ENCODE measurements around the gene PVALB. TPM values are rescaled to one million over a fixed set of nuclear protein-coding genes. Genes with fewer than 3 reads are reported as not detected.

The PVALB gene
- total RNA-seq, 1 donor from 2014 or later = not detected

DNA sequence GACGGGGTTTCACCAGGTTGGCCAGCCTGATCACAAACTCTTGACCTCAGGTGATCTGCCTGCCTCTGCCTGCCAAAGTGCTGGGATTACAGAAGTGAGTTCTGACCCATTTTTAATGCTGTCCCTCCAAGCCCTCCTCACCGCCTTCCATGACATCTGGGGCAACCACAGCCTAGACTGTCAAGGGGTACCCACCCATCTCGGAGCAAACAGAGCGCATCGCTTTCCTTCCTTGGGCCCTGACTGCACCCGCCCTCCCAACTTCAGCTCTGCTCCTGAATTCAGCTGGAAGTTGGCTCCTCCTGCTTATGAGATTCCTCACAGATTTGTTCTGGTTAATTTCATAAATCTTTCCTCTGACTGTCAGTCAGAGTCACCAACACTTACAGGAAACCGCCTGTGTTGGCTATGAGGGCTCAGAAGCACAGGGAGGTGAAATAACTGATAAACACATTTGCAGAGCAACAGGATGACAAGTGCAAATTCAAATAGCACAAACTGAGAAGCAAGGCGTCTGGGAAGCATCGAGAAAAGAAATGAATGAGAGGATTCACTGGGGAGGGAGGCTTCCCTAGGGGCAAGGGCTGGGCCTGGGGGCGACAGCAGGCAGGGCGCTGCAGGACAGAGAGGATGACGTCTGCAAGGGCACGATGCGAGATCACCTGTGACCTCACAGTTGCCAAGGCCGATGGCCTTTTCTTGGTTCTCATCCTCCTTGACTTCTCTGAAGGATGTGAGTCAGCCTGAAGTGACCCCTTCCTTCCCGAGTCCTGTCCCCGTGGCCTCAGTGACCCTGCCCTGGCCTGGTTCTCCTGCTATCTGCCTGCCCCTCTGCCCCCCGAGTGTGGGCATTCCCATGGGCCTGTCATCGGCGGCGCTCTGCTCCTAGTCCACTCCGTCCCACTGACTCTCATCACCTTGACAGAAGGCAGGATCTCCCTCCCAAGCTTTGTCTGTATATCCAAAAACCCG, 47.0 kb downstream of the PVALB start:
- no peak for DNase-seq (ENCODE audit: extremely low spot score, unreplicated experiment)
- TF ChIP-seq, protein P1, sequence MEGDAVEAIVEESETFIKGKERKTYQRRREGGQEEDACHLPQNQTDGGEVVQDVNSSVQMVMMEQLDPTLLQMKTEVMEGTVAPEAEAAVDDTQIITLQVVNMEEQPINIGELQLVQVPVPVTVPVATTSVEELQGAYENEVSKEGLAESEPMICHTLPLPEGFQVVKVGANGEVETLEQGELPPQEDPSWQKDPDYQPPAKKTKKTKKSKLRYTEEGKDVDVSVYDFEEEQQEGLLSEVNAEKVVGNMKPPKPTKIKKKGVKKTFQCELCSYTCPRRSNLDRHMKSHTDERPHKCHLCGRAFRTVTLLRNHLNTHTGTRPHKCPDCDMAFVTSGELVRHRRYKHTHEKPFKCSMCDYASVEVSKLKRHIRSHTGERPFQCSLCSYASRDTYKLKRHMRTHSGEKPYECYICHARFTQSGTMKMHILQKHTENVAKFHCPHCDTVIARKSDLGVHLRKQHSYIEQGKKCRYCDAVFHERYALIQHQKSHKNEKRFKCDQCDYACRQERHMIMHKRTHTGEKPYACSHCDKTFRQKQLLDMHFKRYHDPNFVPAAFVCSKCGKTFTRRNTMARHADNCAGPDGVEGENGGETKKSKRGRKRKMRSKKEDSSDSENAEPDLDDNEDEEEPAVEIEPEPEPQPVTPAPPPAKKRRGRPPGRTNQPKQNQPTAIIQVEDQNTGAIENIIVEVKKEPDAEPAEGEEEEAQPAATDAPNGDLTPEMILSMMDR (IDR thresholded peaks at IDR 0.05) = no peak
- Mint-ChIP-seq H3K4me1 (ENCODE audit: unreplicated experiment) (peaks cover 5% of the 10 kb centered on the region), H3K36me3 (ENCODE audit: unreplicated experiment) (peaks cover 7% of the 10 kb centered on the region), H3K27ac (ENCODE audit: unreplicated experiment) (no peak overlapping the region), H3K9me3 (ENCODE audit: unreplicated experiment) (no peaks in the 10 kb centered on the region), H3K27me3 (ENCODE audit: unreplicated experiment) (no peaks in the 10 kb centered on the region), H3K4me3 (ENCODE audit: unreplicated experiment) (no peak overlapping the region)

- no peak overlapping the region for H3K27ac Mint-ChIP-seq (ENCODE audit: unreplicated experiment)
- no peak overlapping the region for H3K4me3 Mint-ChIP-seq (ENCODE audit: unreplicated experiment)
- no peaks in the 10 kb centered on the region for H3K4me1 Mint-ChIP-seq (ENCODE audit: unreplicated experiment)
- peaks cover 7% of the 10 kb centered on the region for H3K36me3 Mint-ChIP-seq (ENCODE audit: unreplicated experiment)
- no peaks in the 10 kb centered on the region for H3K27me3 Mint-ChIP-seq (ENCODE audit: unreplicated experiment)
- peak; percentile 66 for DNase-seq (ENCODE audit: extremely low spot score, unreplicated experiment)
- H3K9me3 Mint-ChIP-seq (ENCODE audit: unreplicated experiment) = no peaks in the 10 kb centered on the region
- TF ChIP-seq, protein P1 (IDR thresholded peaks at IDR 0.05) = no peak
Observed at GRCh38 chr22:36768616-36769015, 48.2 kb downstream of the PVALB start.

- TF ChIP-seq, protein P1 (IDR thresholded peaks at IDR 0.05) = no peak
- Mint-ChIP-seq H3K4me3 (ENCODE audit: unreplicated experiment) (no peak overlapping the region), H3K4me1 (ENCODE audit: unreplicated experiment) (no peaks in the 10 kb centered on the region), H3K9me3 (ENCODE audit: unreplicated experiment) (no peaks in the 10 kb centered on the region), H3K27ac (ENCODE audit: unreplicated experiment) (no peak overlapping the region), H3K27me3 (ENCODE audit: unreplicated experiment) (no peaks in the 10 kb centered on the region), H3K36me3 (ENCODE audit: unreplicated experiment) (peaks cover 7% of the 10 kb centered on the region)
- DNase-seq (ENCODE audit: extremely low spot score, unreplicated experiment) = peak; percentile 54
Observed at GRCh38 chr22:36768141-36768540, 48.7 kb downstream of the PVALB start.

DNA sequence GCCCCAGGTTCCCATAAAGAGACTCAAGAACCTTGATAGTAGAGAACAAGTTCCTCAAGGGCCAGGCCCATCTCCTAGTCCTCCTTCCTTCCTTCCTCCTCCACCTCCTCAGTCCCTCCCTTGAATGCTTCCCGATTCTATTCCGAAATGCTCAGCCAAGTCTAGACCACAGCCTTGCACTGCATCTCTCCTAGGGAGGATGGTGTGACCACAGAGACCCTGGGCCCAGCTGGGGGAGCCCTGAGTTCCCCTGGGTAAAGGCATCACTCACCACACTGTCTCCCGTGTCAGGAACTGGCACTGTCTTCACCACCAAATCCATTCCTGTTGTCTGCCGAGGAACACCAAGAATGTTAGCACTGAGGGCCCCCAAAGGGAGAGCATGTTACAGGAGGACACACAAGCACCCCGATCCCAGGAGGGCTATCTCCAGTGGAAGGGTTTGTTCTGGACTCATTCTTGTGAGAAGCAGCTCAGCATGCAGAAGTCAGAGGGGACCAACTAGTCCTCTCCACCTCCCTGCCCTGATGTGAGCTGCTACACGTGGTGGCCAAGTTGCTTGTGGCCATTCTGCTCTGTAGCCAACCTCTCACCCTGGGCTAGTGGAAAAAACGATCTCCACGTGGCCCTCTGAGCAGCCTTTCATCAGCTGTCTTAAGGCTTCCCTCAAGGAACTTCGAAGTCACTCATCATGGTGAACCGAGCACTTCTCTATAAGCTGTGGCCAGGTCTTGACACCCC, 49.6 kb downstream of the PVALB start:
- no peak overlapping the region for H3K27ac Mint-ChIP-seq (ENCODE audit: unreplicated experiment)

More for the DNA sequence above, 49.6 kb downstream of the PVALB start:
- Mint-ChIP-seq H3K4me3 (ENCODE audit: unreplicated experiment) (no peak overlapping the region), H3K4me1 (ENCODE audit: unreplicated experiment) (no peaks in the 10 kb centered on the region), H3K27me3 (ENCODE audit: unreplicated experiment) (no peaks in the 10 kb centered on the region), H3K9me3 (ENCODE audit: unreplicated experiment) (no peaks in the 10 kb centered on the region), H3K36me3 (ENCODE audit: unreplicated experiment) (peaks cover 7% of the 10 kb centered on the region)
- peak; percentile 66 for DNase-seq (ENCODE audit: extremely low spot score, unreplicated experiment)
- TF ChIP-seq, protein P1 (IDR thresholded peaks at IDR 0.05) = no peak
